PC-9 (cell line): ENCODE measurements around the gene ARMC9. TPM values are rescaled to one million over a fixed set of nuclear protein-coding genes. Genes with fewer than 3 reads are reported as not detected.

Experiments used
- BruUV-seq: library from RNA; stranded (reverse); fragments of 400-500 nt; replicated peaks from 2 replicates; lab custom pipeline; 2021; lab: Mats Ljungman, UMichigan
- CTCF ChIA-PET: fragments of 300-600 bp; sonication (Branson Sonifier 250); formaldehyde crosslinking; loops from one replicate; lab custom pipeline; 2022; ENCODE audit warnings: antibody characterized with exemption; lab: Charles Lee
- POLR2A ChIA-PET: fragments of 300-600 bp; sonication (Branson Sonifier 250); formaldehyde crosslinking; loops from one replicate; lab custom pipeline; 2022; ENCODE audit warnings: antibody characterized with exemption; ENCODE audit not compliant: unreplicated experiment; lab: Charles Lee
- DNase-seq, 2 experiments: peaks; one replicate each; pipeline versions ENCODE4 v3.0.0 to v3.0.0-alpha.2; 2015 to 2022; ENCODE audit warnings: mixed read lengths in 1 of 2
- H2AFZ ChIP-seq: fragments of 200-600 bp; sonication (generic); 2 replicates; pipeline ENCODE4 v1.8.1; 2017; ENCODE audit warnings: antibody characterized with exemption
- H3F3A ChIP-seq: fragments of 200-600 bp; sonication (generic); 2 replicates; pipeline ENCODE4 v1.8.1; 2017; ENCODE audit warnings: antibody characterized with exemption, mild to moderate bottlenecking, low read depth; ENCODE audit not compliant: insufficient read depth
- H3K27ac ChIP-seq: fragments of 200-600 bp; sonication (generic); 2 replicates; pipeline ENCODE4 v1.6.1; 2016; ENCODE audit warnings: mixed run types
- H3K27me3 ChIP-seq: fragments of 200-600 bp; sonication (generic); 2 replicates; pipeline ENCODE4 v1.6.1; 2016; ENCODE audit warnings: low read depth, mixed run types; ENCODE audit not compliant: insufficient read depth
- H3K36me3 ChIP-seq: fragments of 200-600 bp; sonication (generic); 2 replicates; pipeline ENCODE4 v1.6.1; 2016; ENCODE audit warnings: low read depth, mixed run types
- H3K4me1 ChIP-seq: fragments of 200-600 bp; sonication (generic); replicated peaks from 2 replicates; pipeline ENCODE4 v1.6.1; 2016; ENCODE audit warnings: mixed run types; ENCODE audit not compliant: insufficient read depth
- H3K4me2 ChIP-seq: fragments of 200-600 bp; sonication (generic); 2 replicates; pipeline ENCODE4 v1.6.1; 2017; ENCODE audit warnings: mixed run types
- H3K4me3 ChIP-seq: fragments of 200-600 bp; sonication (generic); 2 replicates; pipeline ENCODE4 v1.6.1; 2016; ENCODE audit warnings: mixed run types
- H3K79me2 ChIP-seq: fragments of 200-600 bp; sonication (generic); 2 replicates; pipeline ENCODE4 v1.6.1; 2017; ENCODE audit warnings: low read depth, mixed run types
- H3K9me2 ChIP-seq: fragments of 200-600 bp; sonication (generic); 2 replicates; pipeline ENCODE4 v1.8.1; 2017; ENCODE audit warnings: mild to moderate bottlenecking; ENCODE audit not compliant: insufficient read depth
- H3K9me3 ChIP-seq: fragments of 200-600 bp; sonication (generic); 2 replicates; pipeline ENCODE4 v1.8.1; 2016; ENCODE audit warnings: low read depth; ENCODE audit not compliant: insufficient read depth
- H4K20me1 ChIP-seq: fragments of 200-600 bp; sonication (generic); 2 replicates; pipeline ENCODE4 v1.8.1; 2017; ENCODE audit not compliant: insufficient read depth
- CTCF ChIP-seq: fragments of 200-600 bp; sonication (generic); conservative IDR thresholded peaks from 2 replicates; pipeline ENCODE4 v1.6.1; 2017; ENCODE audit warnings: mixed run types, antibody characterized with exemption, mild to moderate bottlenecking, moderate library complexity
- EZH2 ChIP-seq: fragments of 200-600 bp; sonication (generic); IDR thresholded peaks from 2 replicates; pipeline ENCODE4 v1.8.0; 2017; ENCODE audit warnings: antibody characterized with exemption, low read depth
- intact Hi-C: fragments of 100-400 bp; cut with micrococcal nuclease; formaldehyde crosslinking; loops from one replicate; pipeline ENCODE4 v1.10.0; 2022; ENCODE audit not compliant: unreplicated experiment
- total RNA-seq: library from RNA; stranded (reverse); gene quantifications from 2 replicates; pipeline ENCODE4 v1.2.3, GENCODE V29; 2021

The ARMC9 gene
- total RNA-seq, 1 experiment from 2014 or later, result 23.4 TPM

DNA sequence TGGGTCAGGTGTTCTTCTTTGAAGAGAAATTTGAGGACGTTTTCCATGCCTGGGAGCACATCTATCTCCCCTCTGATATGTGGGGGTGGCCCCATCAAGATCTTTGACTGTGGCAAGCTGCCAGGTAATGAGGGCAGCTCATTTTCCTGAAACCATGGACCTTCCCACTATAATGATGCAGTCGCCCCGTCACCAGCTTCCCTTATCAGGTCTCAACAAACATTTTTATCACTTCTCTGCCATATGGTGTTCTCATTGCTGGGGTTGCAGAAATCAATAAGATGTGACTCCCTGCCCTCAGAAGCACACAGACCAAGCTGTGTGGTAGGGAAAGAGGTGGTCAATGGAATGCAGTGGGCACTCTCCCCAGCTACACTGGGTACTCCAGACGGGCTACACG, 148.7 kb downstream of the ARMC9 start:
- Histone ChIP-seq H3K79me2 (no peaks in the 10 kb centered on the region), H3F3A (peaks cover 28% of the 10 kb centered on the region), H3K4me3 (no peak overlapping the region), H3K4me1 (peaks cover 38% of the 10 kb centered on the region), H2AFZ (no peak overlapping the region), H3K27ac (peak overlapping the region; percentile 81), H4K20me1 (no peaks in the 10 kb centered on the region), H3K4me2 (peak overlapping the region; percentile 41; the same call in 1 of the 2 replicates), H3K9me2 (no peaks in the 10 kb centered on the region), H3K9me3 (no peaks in the 10 kb centered on the region), H3K36me3 (no peaks in the 10 kb centered on the region), H3K27me3 (no peaks in the 10 kb centered on the region)
- no peak for DNase-seq
- TF ChIP-seq EZH2 (no peak), CTCF (no peak)
- ChIA-PET CTCF (interaction anchor here (0.6 kb wide), 1 partner anchor 40 kb away, joined by 3 read pairs; no protein-coding TSS in a partner anchor), POLR2A (no interaction called here)
- no TSS peak for BruUV-seq
- intact Hi-C loops, result loop anchor here (5.0 kb wide), 1 partner anchor 50 kb away; the partner anchor contains the start of gene B3GNT7

DNA sequence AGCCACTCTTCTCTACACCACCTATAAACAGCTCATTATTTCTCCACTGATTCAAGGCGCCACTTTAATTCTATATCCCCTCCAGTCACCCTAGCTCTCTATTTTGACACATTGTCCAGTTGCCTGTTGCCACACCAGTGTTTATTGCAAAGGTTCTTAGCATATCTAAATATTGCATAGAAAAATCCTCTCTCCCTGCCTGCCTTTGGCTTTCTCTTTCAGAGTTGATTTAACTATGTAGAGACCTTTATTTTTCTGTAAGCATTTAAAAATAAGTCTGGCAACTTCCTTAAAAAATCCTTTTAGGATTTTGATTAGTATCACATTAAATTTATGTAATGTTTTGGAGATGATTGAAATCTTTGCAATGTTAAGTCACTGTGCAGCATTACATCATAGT, 149.2 kb downstream of the ARMC9 start:
- Histone ChIP-seq H3K27ac (peak overlapping the region; percentile 81), H3K27me3 (no peaks in the 10 kb centered on the region), H3K4me2 (peak overlapping the region; percentile 41), H2AFZ (no peak overlapping the region), H3K9me2 (no peaks in the 10 kb centered on the region), H3K9me3 (no peaks in the 10 kb centered on the region), H3K79me2 (no peaks in the 10 kb centered on the region), H3F3A (peaks cover 28% of the 10 kb centered on the region), H4K20me1 (no peaks in the 10 kb centered on the region), H3K4me3 (no peak overlapping the region), H3K4me1 (peaks cover 38% of the 10 kb centered on the region), H3K36me3 (no peaks in the 10 kb centered on the region)
- BruUV-seq, result no TSS peak
- POLR2A ChIA-PET, result interaction anchor here (0.5 kb wide), 1 partner anchor 529 kb away, joined by 3 read pairs; no protein-coding TSS in a partner anchor
- intact Hi-C loops, result loop anchor here (5.0 kb wide), 1 partner anchor 50 kb away; the partner anchor contains the start of gene B3GNT7
- DNase-seq, result no peak
- TF ChIP-seq EZH2 (no peak), CTCF (no peak)
- CTCF ChIA-PET, result no interaction called here

- peak overlapping the region; percentile 81 for H3K27ac ChIP-seq
- CTCF ChIA-PET, result no interaction called here
- intact Hi-C loops, result loop anchor here (5.0 kb wide), 1 partner anchor 49 kb away; the partner anchor contains the start of gene B3GNT7
These were observed 149.7 kb downstream of the ARMC9 start for GRCh38 chr2:231348173-231348572.

More at GRCh38 chr2:231348173-231348572, 149.7 kb downstream of the ARMC9 start:
- Histone ChIP-seq H3K4me2 (peak overlapping the region; percentile 41), H2AFZ (no peak overlapping the region), H3K36me3 (no peaks in the 10 kb centered on the region), H3K27me3 (no peaks in the 10 kb centered on the region), H3K9me2 (no peaks in the 10 kb centered on the region), H3K9me3 (no peaks in the 10 kb centered on the region), H3K4me1 (peaks cover 38% of the 10 kb centered on the region), H3F3A (peaks cover 28% of the 10 kb centered on the region), H3K4me3 (no peak overlapping the region), H3K79me2 (no peaks in the 10 kb centered on the region), H4K20me1 (no peaks in the 10 kb centered on the region)
- BruUV-seq, result no TSS peak
- POLR2A ChIA-PET, result no interaction called here
- TF ChIP-seq EZH2 (no peak), CTCF (no peak)
- DNase-seq, result peak; percentile 62 to 98
